Tibial artery (tissue), 4 donors: ENCODE measurements around the gene SLC38A7.
A peak's percentile ranks its signal among the peaks of the same experiment; 100 is the strongest.

Source experiments
- DNase-seq, 2 donors: peaks; one replicate each; pipeline ENCODE4 v3.0.0-alpha.2; 2019
- H3K27ac ChIP-seq, 2 donors: fragments of 200-600 bp; sonication (generic) in 1 of 2; 1 replicate in 1 of 2; 2 replicates in 1 of 2; pipeline ENCODE4 v1.5.1; 2018 to 2019; ENCODE audit warnings: mild to moderate bottlenecking in 1 of 2
- H3K27me3 ChIP-seq, 2 donors: fragments of 200-600 bp; sonication (generic) in 1 of 2; one replicate each; pipeline versions ENCODE4 v1.5.1 to v1.6.0; 2016 to 2019
- H3K36me3 ChIP-seq, 3 donors: fragments of 200-600 bp; sonication (generic) in 2 of 3; one replicate each; pipeline ENCODE4 v1.5.1; 2016 to 2019; ENCODE audit warnings: mild to moderate bottlenecking in 2 of 3
- H3K4me1 ChIP-seq, 4 donors: fragments of 200-600 bp; sonication (generic) in 2 of 4; 1 replicate in 3 of 4; 2 replicates in 1 of 4; pipeline ENCODE4 v1.5.1; 2016 to 2019
- H3K4me3 ChIP-seq, 2 donors: fragments of 200-600 bp; sonication (generic) in 1 of 2; 1 replicate in 1 of 2; 2 replicates in 1 of 2; pipeline ENCODE4 v1.5.1; 2018 to 2019; ENCODE audit warnings: mild to moderate bottlenecking in 2 of 2
- H3K9me3 ChIP-seq, 3 donors: fragments of 200-600 bp; sonication (generic) in 1 of 3; one replicate each; pipeline ENCODE4 v1.5.1; 2016 to 2019
- intact Hi-C: fragments of 100-400 bp; cut with DNase I; formaldehyde crosslinking; loops from one replicate; pipeline ENCODE4 v1.15.0; 2023; ENCODE audit warnings: low total_unique reads
- TF ChIP-seq, protein P1 (sequence below), 2 experiments: fragments of 200-600 bp in 1 of 2; fragments of 450-650 bp in 1 of 2; IDR thresholded peaks; one replicate each; pipeline ENCODE4 v1.5.1; 2017 to 2019; ENCODE audit warnings: antibody characterized with exemption in 2 of 2, mild to moderate bottlenecking in 1 of 2, moderate library complexity in 1 of 2

The SLC38A7 gene, protein sequence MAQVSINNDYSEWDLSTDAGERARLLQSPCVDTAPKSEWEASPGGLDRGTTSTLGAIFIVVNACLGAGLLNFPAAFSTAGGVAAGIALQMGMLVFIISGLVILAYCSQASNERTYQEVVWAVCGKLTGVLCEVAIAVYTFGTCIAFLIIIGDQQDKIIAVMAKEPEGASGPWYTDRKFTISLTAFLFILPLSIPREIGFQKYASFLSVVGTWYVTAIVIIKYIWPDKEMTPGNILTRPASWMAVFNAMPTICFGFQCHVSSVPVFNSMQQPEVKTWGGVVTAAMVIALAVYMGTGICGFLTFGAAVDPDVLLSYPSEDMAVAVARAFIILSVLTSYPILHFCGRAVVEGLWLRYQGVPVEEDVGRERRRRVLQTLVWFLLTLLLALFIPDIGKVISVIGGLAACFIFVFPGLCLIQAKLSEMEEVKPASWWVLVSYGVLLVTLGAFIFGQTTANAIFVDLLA

DNA sequence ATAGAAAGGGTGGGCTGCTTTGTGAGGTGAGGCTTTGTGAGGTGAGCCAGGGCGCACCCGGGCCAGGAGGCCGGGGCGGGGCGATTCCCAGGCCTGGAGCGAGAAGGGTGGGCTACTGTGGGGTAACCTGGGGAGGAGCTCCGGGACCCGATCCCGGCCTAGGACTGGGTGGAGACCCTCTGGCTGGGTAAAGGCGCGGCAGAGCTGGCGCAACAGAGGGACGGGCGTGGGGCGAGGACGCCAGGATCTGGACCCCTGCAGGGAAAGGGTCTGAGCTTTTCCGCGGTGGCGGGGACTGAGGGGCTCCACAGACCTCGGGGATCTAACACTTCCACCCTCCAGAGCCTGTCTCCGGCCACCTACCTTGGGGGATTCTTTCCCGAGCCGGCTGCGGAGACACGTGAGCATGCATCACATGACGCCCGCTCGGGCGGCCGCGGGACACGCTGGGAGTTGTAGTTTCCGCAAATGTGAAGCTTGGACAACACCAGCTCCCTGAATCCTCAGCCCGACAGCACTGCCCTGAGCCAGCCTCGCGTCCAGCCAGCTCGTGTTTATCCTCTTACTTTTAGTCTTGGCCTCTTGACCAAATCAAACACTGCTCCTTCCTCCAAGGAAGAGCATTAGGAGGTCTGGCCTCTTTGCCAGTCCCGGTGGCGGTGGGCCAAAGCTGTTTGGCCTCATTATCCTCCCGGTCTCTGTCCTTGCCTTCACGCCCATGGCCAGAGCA is at the start of gene SLC38A7:
SLC38A7 (minus strand) TSS at position 417 of the 730 bp plus-strand sequence. CDS start 4,644 bp downstream, outside the sequence.
- H3K4me3 ChIP-seq: peak within 1 kb of the TSS; percentile 69 to 81
- intact Hi-C loops: no loop called here
- no peaks in the 10 kb centered on the region for H3K27me3 ChIP-seq
- TF ChIP-seq, protein P1, sequence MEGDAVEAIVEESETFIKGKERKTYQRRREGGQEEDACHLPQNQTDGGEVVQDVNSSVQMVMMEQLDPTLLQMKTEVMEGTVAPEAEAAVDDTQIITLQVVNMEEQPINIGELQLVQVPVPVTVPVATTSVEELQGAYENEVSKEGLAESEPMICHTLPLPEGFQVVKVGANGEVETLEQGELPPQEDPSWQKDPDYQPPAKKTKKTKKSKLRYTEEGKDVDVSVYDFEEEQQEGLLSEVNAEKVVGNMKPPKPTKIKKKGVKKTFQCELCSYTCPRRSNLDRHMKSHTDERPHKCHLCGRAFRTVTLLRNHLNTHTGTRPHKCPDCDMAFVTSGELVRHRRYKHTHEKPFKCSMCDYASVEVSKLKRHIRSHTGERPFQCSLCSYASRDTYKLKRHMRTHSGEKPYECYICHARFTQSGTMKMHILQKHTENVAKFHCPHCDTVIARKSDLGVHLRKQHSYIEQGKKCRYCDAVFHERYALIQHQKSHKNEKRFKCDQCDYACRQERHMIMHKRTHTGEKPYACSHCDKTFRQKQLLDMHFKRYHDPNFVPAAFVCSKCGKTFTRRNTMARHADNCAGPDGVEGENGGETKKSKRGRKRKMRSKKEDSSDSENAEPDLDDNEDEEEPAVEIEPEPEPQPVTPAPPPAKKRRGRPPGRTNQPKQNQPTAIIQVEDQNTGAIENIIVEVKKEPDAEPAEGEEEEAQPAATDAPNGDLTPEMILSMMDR (IDR thresholded peaks at IDR 0.05): no peak
- H3K4me1 ChIP-seq: peaks cover 0 to 17% (median 8%) of the 10 kb centered on the region in 4 donors
- DNase-seq: peak; percentile 89 to 90
- peaks cover 0 to 5% (median 0%) of the 10 kb centered on the region in 3 donors for H3K36me3 ChIP-seq
- H3K9me3 ChIP-seq: no peaks in the 10 kb centered on the region
- peak within 1 kb of the TSS; percentile 70 to 73 for H3K27ac ChIP-seq

DNA sequence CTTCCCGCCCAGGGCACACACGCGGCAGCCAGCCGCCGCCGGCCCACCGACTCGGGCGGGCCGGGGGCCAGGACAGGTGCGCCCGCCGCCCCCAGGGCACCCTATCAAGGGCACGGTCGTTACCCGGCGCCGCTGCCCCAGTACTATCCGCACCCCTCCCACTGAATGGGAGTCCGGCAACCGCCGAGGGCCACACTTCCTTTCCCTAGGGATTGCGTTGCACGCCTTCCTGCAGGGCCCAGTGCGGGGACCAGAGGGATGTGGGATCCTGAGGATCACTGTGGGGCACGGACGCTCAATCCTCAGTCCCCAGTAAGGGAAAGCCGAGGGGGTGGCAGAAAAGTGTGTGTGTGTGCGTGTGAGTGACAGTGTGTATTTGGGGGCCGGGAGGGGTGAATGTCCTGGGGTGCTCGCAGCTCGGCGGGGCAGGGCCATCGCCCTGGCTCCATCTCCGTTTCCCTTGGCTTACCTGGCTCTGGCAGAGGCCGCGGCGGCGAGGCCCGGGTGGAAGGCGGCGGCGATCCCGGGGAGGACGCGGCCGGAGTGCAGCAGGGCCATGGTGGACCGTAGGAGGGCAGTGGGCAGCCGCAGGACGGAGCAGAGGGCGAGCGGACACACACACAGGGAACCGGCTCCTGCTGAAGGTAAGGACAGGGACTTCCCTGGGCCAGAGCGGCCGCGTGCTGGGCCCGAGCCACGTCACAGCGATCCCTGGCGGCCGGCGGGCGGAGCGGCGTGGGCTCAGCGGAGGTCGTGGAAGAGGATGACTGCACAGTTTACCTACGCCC is 49.3 kb upstream of the SLC38A7 start, which contains the start of gene GOT2:
GOT2 (minus strand) TSS at position 646 of the 788 bp plus-strand sequence; CDS start at position 558, 88 bp downstream.
- DNase-seq: peak; percentile 68 to 83
- intact Hi-C loops: no loop called here
- Histone ChIP-seq H3K27ac (peak within 1 kb of the TSS; percentile 63 to 79), H3K36me3 (no peaks in the 10 kb centered on the region), H3K4me3 (peak within 1 kb of the TSS; percentile 80 to 89), H3K27me3 (no peaks in the 10 kb centered on the region), H3K4me1 (peaks cover 0 to 28% (median 18%) of the 10 kb centered on the region in 4 donors), H3K9me3 (no peaks in the 10 kb centered on the region)
- TF ChIP-seq, protein P1 (IDR thresholded peaks at IDR 0.05): peak; percentile 65 to 89

DNA sequence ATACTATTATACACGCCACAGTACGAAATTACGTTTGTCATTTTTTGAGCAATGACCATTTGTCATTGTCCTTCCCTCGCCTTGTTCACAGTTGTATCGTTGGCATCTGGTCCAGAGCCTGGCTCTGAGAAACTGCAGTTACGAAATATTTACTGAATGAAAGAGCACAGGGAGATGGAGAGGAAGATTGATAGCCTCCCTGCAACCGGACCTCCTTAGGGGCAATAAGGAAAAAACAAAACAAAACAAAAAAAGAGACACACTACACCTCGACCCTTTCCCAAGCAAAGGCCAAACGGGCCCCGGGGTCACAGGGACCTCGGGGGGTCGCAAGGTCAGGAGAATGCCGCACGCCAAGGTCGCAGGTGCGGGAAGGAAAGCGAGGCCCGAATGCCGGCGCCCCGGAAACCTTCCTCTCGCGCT is 48.7 kb upstream of the SLC38A7 start:
- DNase-seq: no peak
- no peaks in the 10 kb centered on the region for H3K36me3 ChIP-seq
- intact Hi-C loops: no loop called here
- peak overlapping the region; percentile 63 to 79 for H3K27ac ChIP-seq
- H3K27me3 ChIP-seq: no peaks in the 10 kb centered on the region
- H3K9me3 ChIP-seq: no peaks in the 10 kb centered on the region
- peak overlapping the region; percentile 80 to 89 for H3K4me3 ChIP-seq
- peaks cover 0 to 28% (median 18%) of the 10 kb centered on the region in 4 donors for H3K4me1 ChIP-seq
- TF ChIP-seq, protein P1 (IDR thresholded peaks at IDR 0.05): no peak

DNA sequence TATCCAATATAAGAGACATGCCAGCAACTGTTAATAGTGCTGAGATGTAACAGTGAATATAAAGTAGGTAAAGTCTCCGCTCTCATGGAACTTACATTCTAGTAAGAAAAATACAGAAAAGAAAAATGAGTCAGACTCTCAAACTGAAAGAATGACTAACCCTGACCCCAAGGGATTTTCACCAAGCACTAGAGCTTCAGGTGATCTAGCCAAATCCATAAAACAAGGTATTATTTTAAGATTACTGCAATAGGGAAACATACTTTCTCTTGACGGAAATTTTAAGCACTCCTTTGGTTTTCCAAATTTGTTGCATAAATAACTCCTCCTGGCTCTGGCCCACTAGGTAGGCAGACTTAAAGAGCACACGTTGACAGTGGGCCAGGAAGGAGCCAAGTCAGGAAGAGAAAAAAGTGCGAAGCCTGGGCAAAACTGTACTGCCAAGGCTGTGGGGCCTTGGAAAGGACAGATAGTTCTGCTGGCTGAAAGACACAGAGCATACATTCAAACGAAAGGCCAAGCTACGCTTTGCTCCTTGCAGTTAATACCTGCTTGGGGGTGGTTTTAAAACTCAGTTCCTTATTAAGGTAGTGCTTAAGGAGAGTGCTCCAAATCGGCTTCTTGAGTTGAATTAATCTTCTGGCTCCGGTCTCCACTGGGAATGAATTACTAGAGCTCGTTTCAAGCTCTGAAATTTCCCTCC is 48.1 kb upstream of the SLC38A7 start:
- H3K9me3 ChIP-seq: no peaks in the 10 kb centered on the region
- no peaks in the 10 kb centered on the region for H3K27me3 ChIP-seq
- TF ChIP-seq, protein P1 (IDR thresholded peaks at IDR 0.05): no peak
- H3K36me3 ChIP-seq: no peaks in the 10 kb centered on the region
- peak overlapping the region; percentile 80 to 89 for H3K4me3 ChIP-seq
- H3K27ac ChIP-seq: peak overlapping the region; percentile 63 to 79
- H3K4me1 ChIP-seq: peaks cover 0 to 28% (median 18%) of the 10 kb centered on the region in 4 donors
- intact Hi-C loops: no loop called here
- DNase-seq: no peak
